Ovary (tissue), 9 donors: ENCODE data around the gene STX5. TPM values are rescaled to one million over a fixed set of nuclear protein-coding genes. Genes with fewer than 3 reads are reported as not detected.

Experiments used
- DNase-seq, 5 donors: peaks; one replicate each; pipeline ENCODE4 v3.0.0-alpha.2; 2019 to 2020
- H3K27ac ChIP-seq, 2 donors: fragments of 200-600 bp; one replicate each; pipeline versions ENCODE4 v1.5.1 to v1.8.0; 2019 to 2022
- H3K27me3 ChIP-seq: fragments of 200-600 bp; one replicate; pipeline ENCODE4 v1.8.0; 2022
- H3K36me3 ChIP-seq: fragments of 200-600 bp; sonication (generic); one replicate; pipeline ENCODE4 v1.5.1; 2019
- H3K4me1 ChIP-seq: one replicate; pipeline ENCODE4 v1.8.1; 2013; ENCODE audit warnings: mild to moderate bottlenecking, moderate library complexity; ENCODE audit not compliant: insufficient read depth
- H3K4me3 ChIP-seq: fragments of 200-600 bp; sonication (generic); one replicate; pipeline ENCODE4 v1.5.1; 2017
- H3K9me3 ChIP-seq, 2 donors: fragments of 200-600 bp in 1 of 2; sonication (generic) in 1 of 2; one replicate each; pipeline versions ENCODE4 v1.5.1 to v1.8.1; 2013 to 2019; ENCODE audit warnings: mild to moderate bottlenecking in 1 of 2, moderate library complexity in 1 of 2
- CTCF ChIP-seq, 3 donors: fragments of 450-650 bp in 2 of 3; fragments of 200-600 bp in 1 of 3; IDR thresholded peaks; one replicate each; pipeline versions ENCODE4 v1.5.1 to v1.8.0; 2016 to 2022; ENCODE audit warnings: antibody characterized with exemption in 3 of 3, mild to moderate bottlenecking in 1 of 3
- EP300 ChIP-seq: sonication (generic); formaldehyde crosslinking; IDR thresholded peaks from one replicate; pipeline ENCODE4 v1.6.1; 2017; ENCODE audit warnings: antibody characterized with exemption
- POLR2A ChIP-seq: fragments of 450-650 bp; IDR thresholded peaks from one replicate; pipeline ENCODE4 v1.6.1; 2017; ENCODE audit warnings: antibody characterized with exemption, mild to moderate bottlenecking, moderate library complexity
- WGBS, 3 donors: extraction: QIAGEN DNeasy Blood & Tissue Kit in 1 of 3; methylation state at CpG; one replicate each; pipeline versions ENCODE4 v1.1.5 to v1.1.7; 2013 to 2017; 5-methylcytosine and 5-hydroxymethylcytosine counted together
- intact Hi-C, 4 donors: fragments of 100-400 bp; cut with DNase I; formaldehyde crosslinking; loops; one replicate each; pipeline versions ENCODE4 v1.11.0 to v1.15.1; 2022 to 2023
- polyA plus RNA-seq, 2 donors: library from polyadenylated mRNA; stranded (reverse); fragments of 200-250 nt in 1 of 2; fragments of 350-450 nt in 1 of 2; fragmentation: Illumina TruSeq in 1 of 2; extraction: RNeasy Lipid Tissue Mini Kit (QIAGEN cat#74804) in 1 of 2; gene quantifications; one replicate each; pipeline ENCODE4 v1.2.3, GENCODE V29; 2013 to 2014
- total RNA-seq, 7 donors: library from RNA; depleted of rRNA in 2 of 7; stranded (reverse); fragments of >200 nt in 2 of 7; fragmentation: NEBNext Ultra II Directional in 3 of 7; extraction: Animal tissue kit (Norgen Biotek cat#: 25700) in 3 of 7; gene quantifications; one replicate each; pipeline versions ENCODE4 v1.1.0 to v1.2.4, GENCODE V29; 2016 to 2023
- donor health status: DM: no; HTN: no; CAD: no; lungs with moderate emphysema.
- donor health status: DM: no; HTN: no; CAD: no.
- donor health status: Bipolar disorder and iron deficiency.
- donor health status: DM: yes; HTN: yes; CAD: no.
- donor health status: DM: no; HTN: no; CAD: no.
- donor health status: DM: yes; HTN: yes; CAD: no.

The STX5 gene
- total and polyA plus RNA-seq, 9 donors: 33.2 to 60.7 (median 49.1) TPM

GRCh38 chr11:62786318-62787004 is 45.4 kb downstream of the STX5 start:
- peak; percentile 96 to 99 (median 98) for TF ChIP-seq CTCF (IDR thresholded peaks at IDR 0.05)
- no peak for TF ChIP-seq POLR2A
- no peak for TF ChIP-seq EP300
- Histone ChIP-seq H3K27ac (peak overlapping the region; percentile 89 to 94), H3K9me3 (no peaks in the 10 kb centered on the region), H3K36me3 (no peaks in the 10 kb centered on the region), H3K4me3 (peak overlapping the region; percentile 58), H3K27me3 (no peaks in the 10 kb centered on the region), H3K4me1 (no peaks in the 10 kb centered on the region)
- DNase-seq: peak; percentile 84 to 93 (median 89)
- WGBS, 3 donors: 0 to 1% (median 1%) methylated on average over 32 to 51 of the region's 51 CpGs
- intact Hi-C loops: loop anchor here (2.0 to 5.0 kb wide), 4 partner anchors 46 to 76 kb away; partner anchors contain the start of genes STX5 (in 2 of the 4) and TEX54 (in 2 of the 4)

GRCh38 chr11:62782753-62783152 is 49.1 kb downstream of the STX5 start:
- Histone ChIP-seq H3K4me1 (no peaks in the 10 kb centered on the region), H3K4me3 (no peak overlapping the region), H3K36me3 (no peaks in the 10 kb centered on the region), H3K9me3 (no peaks in the 10 kb centered on the region), H3K27me3 (no peaks in the 10 kb centered on the region), H3K27ac (no peak overlapping the region)
- intact Hi-C loops: no loop called here
- TF ChIP-seq EP300 (no peak), POLR2A (no peak), CTCF (IDR thresholded peaks at IDR 0.05) (no peak)
- 90 to 93% (median 92%) methylated on average over 7 of the region's 7 CpGs for WGBS, 3 donors
- DNase-seq: no peak

GRCh38 chr11:62778441-62778840 is 53.4 kb downstream of the STX5 start:
- no peak for DNase-seq
- Histone ChIP-seq H3K4me3 (no peak overlapping the region), H3K36me3 (no peaks in the 10 kb centered on the region), H3K27me3 (no peaks in the 10 kb centered on the region), H3K4me1 (no peaks in the 10 kb centered on the region), H3K9me3 (no peaks in the 10 kb centered on the region), H3K27ac (no peak overlapping the region)
- no peak for TF ChIP-seq POLR2A
- TF ChIP-seq CTCF (IDR thresholded peaks at IDR 0.05): no peak
- TF ChIP-seq EP300: no peak
- intact Hi-C loops: no loop called here
- WGBS, 3 donors: 86 to 94% (median 90%) methylated on average over 3 of the region's 3 CpGs

GRCh38 chr11:62777389-62777788 is 54.5 kb downstream of the STX5 start:
- Histone ChIP-seq H3K36me3 (no peaks in the 10 kb centered on the region), H3K27me3 (no peaks in the 10 kb centered on the region), H3K9me3 (no peaks in the 10 kb centered on the region), H3K4me3 (no peak overlapping the region), H3K4me1 (no peaks in the 10 kb centered on the region), H3K27ac (no peak overlapping the region)
- 78 to 90% (median 80%) methylated on average over 2 of the region's 2 CpGs for WGBS, 3 donors
- intact Hi-C loops: no loop called here
- DNase-seq: no peak
- TF ChIP-seq POLR2A: no peak
- no peak for TF ChIP-seq CTCF (IDR thresholded peaks at IDR 0.05)
- TF ChIP-seq EP300: no peak
